ENCODE data around the gene C16orf96. TPM values are rescaled to one million over a fixed set of nuclear protein-coding genes. Genes with fewer than 3 reads are reported as not detected.

Gene C16orf96
- polyA plus RNA-seq, 10 donors, result 0.14 to 0.76 (median 0.56) TPM

DNA sequence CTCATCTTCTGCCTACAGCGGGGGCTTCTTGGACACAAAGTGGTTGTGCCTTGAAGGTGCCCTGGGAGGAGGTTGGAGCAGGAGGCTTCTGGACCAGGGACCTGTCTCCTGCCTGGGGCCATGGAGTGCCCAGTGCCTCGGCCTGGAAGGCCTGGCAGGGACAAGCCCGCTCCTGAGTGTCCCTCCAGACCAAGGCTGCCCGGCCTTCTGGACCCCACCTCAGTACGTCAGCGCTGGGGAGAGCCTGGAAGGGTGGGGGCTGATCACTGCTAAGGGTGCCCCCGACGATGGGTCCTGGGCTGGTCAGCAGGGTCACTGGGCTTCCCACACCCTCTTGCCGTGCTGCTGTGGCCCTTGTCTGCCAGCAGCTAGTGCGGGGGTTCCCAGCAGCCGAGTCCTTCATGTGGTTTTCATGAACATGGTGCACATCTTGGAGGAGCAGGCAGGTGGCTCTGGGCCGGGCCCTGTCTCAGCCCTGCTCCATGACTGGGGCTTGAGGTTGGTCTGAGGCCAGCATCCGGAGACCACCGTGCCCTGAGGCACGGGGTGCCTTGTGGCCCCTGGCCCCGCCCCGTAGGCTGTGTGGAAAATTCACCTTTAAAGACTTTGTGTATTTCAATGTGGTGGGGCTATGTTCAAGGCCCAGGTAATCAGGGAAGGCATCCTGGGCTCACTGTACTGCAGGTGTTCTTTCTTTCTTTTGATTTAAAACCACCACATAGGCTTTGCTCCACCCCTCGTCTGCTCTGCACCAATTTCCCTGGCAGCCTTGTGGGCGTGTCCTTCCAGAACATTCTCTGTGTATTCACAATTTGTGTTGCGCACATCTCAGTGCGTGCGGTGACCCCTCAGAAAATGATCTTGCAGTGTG, 90.9 kb downstream of the C16orf96 start:
- DNase-seq, result no peak

DNA sequence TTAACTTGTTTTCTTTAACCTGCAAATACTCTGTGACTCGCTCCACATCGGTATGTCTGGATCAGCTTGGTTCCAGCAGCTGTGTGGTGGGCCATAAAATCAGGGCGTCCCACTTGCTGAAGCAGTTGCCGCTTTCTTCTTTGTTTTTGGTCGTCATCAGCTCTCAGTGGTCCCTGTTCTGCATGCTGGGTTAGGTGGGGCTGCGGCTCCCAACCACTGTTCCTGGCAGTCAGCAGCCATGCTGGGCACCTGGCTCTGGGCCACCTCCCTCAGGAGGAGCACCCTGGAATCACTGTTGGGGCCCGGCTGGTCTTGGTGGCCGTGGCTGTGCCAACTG, 91.5 kb downstream of the C16orf96 start:
- no peak for DNase-seq

DNA sequence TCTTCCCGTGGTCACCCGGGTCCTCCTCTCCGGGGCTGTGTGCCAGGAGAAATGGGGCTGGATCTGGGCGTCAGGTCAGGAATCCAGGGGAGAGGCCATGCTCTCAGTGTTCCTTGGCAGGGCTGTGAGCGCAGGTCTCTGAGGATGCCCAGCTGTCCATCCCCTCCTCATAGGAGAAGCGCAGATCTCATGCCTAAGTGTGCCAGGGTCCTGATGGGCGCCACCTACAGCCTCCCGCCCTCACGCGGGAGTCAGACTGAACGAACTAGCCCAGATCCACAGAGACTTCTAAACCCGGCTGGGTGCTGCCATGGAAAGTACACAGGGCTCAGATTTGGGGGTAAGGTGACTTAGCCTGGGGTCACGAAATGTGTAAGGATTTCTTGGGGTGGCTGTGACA, 92.8 kb downstream of the C16orf96 start:
- DNase-seq, result no peak

- no peak for DNase-seq
Measured at GRCh38 chr16:4649744-4650442, 93.8 kb downstream of the C16orf96 start.

Other genes starting within 250 kb of the C16orf96 start
- 10 to 100 TPM; 14.8 to 30.7 (median 22.6) TPM for gene GLIS2, start 240.3 kb upstream of the C16orf96 start, polyA plus RNA-seq (ENCODE audit: insufficient read length in 10 of 10)
- 10 to 100 TPM; 20.4 to 31.1 (median 22.2) TPM for gene PAM16, start 205.0 kb upstream of the C16orf96 start, polyA plus RNA-seq (ENCODE audit: insufficient read length in 10 of 10)
- 10 to 100 TPM in 8 of 10 donors, 1 to 10 TPM in 2; 9.5 to 26.6 (median 14.3) TPM for gene VASN, start 184.5 kb upstream of the C16orf96 start, polyA plus RNA-seq (ENCODE audit: insufficient read length in 10 of 10)
- 10 to 100 TPM; 16.0 to 30.4 (median 22.4) TPM for gene CORO7, start 139.7 kb upstream of the C16orf96 start, polyA plus RNA-seq (ENCODE audit: insufficient read length in 10 of 10)
- gene DNAJA3, start 130.5 kb upstream of the C16orf96 start, polyA plus RNA-seq (ENCODE audit: insufficient read length in 10 of 10), result 10 to 100 TPM; 24.2 to 32.7 (median 28.2) TPM
- gene NMRAL1, start 81.7 kb upstream of the C16orf96 start, polyA plus RNA-seq (ENCODE audit: insufficient read length in 10 of 10), result 10 to 100 TPM in 9 of 10 donors, 1 to 10 TPM in 1; 9.8 to 25.0 (median 14.1) TPM
- gene HMOX2, start 79.9 kb upstream of the C16orf96 start, polyA plus RNA-seq (ENCODE audit: insufficient read length in 10 of 10), result 10 to 100 TPM; 32.6 to 51.2 (median 38.7) TPM
- 10 to 100 TPM; 27.5 to 44.6 (median 37.6) TPM for gene CDIP1, start 17.6 kb upstream of the C16orf96 start, polyA plus RNA-seq (ENCODE audit: insufficient read length in 10 of 10)
- 10 to 100 TPM; 12.5 to 22.3 (median 16.2) TPM for gene UBALD1, start 58.5 kb downstream of the C16orf96 start, polyA plus RNA-seq (ENCODE audit: insufficient read length in 10 of 10)
- gene MGRN1, start 68.5 kb downstream of the C16orf96 start, polyA plus RNA-seq (ENCODE audit: insufficient read length in 10 of 10), result 10 to 100 TPM; 30.9 to 42.7 (median 36.9) TPM
- 10 to 100 TPM; 15.9 to 28.0 (median 21.2) TPM for gene NUDT16L1, start 137.2 kb downstream of the C16orf96 start, polyA plus RNA-seq (ENCODE audit: insufficient read length in 10 of 10)
- 10 to 100 TPM in 9 of 10 donors, 1 to 10 TPM in 1; 9.7 to 22.3 (median 13.8) TPM for gene ANKS3, start 177.9 kb downstream of the C16orf96 start, polyA plus RNA-seq (ENCODE audit: insufficient read length in 10 of 10)
- 1 to 10 TPM in 1 of 10 donors, under 1 TPM in 9; 0.35 to 1.0 (median 0.71) TPM for gene DNAAF8, start 178.2 kb downstream of the C16orf96 start, polyA plus RNA-seq (ENCODE audit: insufficient read length in 10 of 10)
- gene ZNF500, start 210.8 kb downstream of the C16orf96 start, polyA plus RNA-seq (ENCODE audit: insufficient read length in 10 of 10), result 10 to 100 TPM in 3 of 10 donors, 1 to 10 TPM in 7; 7.1 to 11.9 (median 8.8) TPM
- gene SEPTIN12, start 232.0 kb downstream of the C16orf96 start, polyA plus RNA-seq (ENCODE audit: insufficient read length in 10 of 10), result 1 to 10 TPM in 1 of 10 donors, not detected in 9; 9.8 TPM
- gene SMIM22, start 239.0 kb downstream of the C16orf96 start, polyA plus RNA-seq (ENCODE audit: insufficient read length in 10 of 10), result under 1 TPM in 3 of 10 donors, not detected in 7; 0.37 to 0.52 (median 0.46) TPM
- gene ROGDI, start 246.3 kb downstream of the C16orf96 start, polyA plus RNA-seq (ENCODE audit: insufficient read length in 10 of 10), result 10 to 100 TPM in 9 of 10 donors, 1 to 10 TPM in 1; 6.6 to 14.9 (median 12.3) TPM